Right forelimb (tissue), 1 donor: ENCODE results near the gene PMIS2.

Source experiments
- DNase-seq: peaks from one replicate; pipeline ENCODE4 v3.0.0-alpha.2; 2018

The PMIS2 gene

DNA sequence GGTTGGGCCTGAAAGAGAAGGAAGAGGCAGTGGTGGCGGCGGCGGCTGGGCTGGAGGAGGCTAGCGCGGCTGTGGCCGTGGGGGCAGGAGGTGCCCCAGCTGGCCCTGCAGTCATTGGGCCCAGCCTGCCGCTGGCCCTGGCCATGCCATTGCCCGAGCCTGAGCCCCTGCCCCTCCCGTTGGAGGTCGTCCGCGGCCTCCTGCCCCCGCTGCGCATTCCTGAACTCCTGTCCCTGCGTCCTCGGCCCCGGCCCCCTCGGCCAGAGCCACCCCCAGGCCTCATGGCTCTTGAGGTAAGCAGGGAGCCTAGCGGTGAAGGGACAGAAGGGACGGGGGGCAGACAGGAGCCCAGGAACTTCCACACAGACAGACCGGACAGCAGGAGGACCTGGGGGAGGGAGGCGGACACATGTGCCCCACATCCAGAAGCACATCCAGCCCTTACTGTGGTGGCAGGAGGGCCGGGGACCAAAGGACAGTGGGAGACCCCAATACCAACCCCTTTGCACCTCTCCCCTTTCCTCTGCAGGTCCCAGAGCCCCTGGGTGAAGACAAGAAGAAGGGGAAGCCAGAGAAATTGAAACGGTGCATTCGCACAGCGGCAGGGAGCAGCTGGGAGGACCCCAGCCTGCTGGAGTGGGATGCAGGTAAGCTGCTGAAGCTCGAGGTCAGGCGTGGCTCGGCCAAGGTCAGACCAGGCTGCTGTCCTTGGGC, 47.9 kb downstream of the PMIS2 start:
- no peak for DNase-seq

DNA sequence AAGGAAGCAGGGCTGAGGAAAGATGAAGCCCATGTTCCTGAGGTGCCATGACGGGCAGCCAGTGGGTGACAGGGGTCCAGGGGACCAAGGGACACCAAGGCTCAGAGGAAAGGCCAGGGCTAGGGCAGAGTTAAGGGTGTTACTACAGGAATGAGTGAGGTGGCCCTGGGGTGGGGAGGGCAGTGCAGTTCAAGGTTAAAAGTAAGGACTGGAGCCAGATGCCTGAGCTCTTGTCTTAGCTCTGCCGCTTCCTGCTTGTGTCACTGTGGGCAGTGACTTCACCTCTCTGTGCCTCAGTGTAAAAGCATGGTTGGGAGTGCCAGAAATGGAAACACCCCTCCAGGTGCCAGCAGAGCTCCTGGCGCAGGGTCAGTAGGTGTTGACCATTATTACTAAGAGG, 50.7 kb downstream of the PMIS2 start:
- no peak for DNase-seq
